ENCODE data around the gene TXN.

The TXN gene

DNA sequence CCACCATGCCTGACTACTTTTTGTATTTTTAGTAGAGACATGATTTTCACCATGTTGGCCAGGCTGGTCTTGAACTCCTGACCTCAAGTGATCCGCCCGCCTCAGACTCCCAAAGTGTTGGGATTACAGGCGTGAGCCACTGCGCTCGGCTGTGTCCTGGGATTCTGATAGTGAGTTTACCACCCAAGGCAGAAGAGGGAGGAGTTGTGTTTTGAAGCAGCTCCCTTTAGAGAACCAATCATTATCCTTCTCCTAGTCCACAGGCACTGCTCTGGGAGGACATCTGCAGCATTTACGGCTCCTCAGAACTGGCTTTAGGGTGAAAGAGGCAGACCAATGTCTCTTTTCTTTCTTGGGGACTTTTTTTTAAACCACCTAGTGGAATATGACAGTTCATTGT is 54.1 kb downstream of the TXN start:
- Histone ChIP-seq H3K27ac (ENCODE audit: low read depth, low read length, poor library complexity, severe bottlenecking) (no peak overlapping the region), H4K20me1 (ENCODE audit: insufficient read depth, low read length) (no peaks in the 10 kb centered on the region), H3K4me2 (ENCODE audit: low read length) (no peak overlapping the region), H3K9me3 (ENCODE audit: low read length) (no peaks in the 10 kb centered on the region), H3K27me3 (ENCODE audit: insufficient read depth, low read length) (no peaks in the 10 kb centered on the region), H3K9me2 (ENCODE audit: low read depth, low read length) (no peaks in the 10 kb centered on the region), H3K9ac (ENCODE audit: low read length) (no peak overlapping the region), H3K79me2 (ENCODE audit: insufficient read depth, low read length) (no peaks in the 10 kb centered on the region), H3K4me1 (ENCODE audit: insufficient read depth, low read length, severe bottlenecking) (no peaks in the 10 kb centered on the region), H2AFZ (ENCODE audit: low read length) (no peak overlapping the region), H3K4me3 (ENCODE audit: low read depth, low read length, poor library complexity, severe bottlenecking) (no peak overlapping the region), H3F3A (ENCODE audit: insufficient read depth, low read length) (no peaks in the 10 kb centered on the region), H3K36me3 (ENCODE audit: insufficient read depth, low read length) (no peaks in the 10 kb centered on the region)
- no peak for TF ChIP-seq EZH2 (IDR thresholded peaks at IDR 0.05; ENCODE audit: borderline replicate concordance, low read length)
- TF ChIP-seq, protein P1, sequence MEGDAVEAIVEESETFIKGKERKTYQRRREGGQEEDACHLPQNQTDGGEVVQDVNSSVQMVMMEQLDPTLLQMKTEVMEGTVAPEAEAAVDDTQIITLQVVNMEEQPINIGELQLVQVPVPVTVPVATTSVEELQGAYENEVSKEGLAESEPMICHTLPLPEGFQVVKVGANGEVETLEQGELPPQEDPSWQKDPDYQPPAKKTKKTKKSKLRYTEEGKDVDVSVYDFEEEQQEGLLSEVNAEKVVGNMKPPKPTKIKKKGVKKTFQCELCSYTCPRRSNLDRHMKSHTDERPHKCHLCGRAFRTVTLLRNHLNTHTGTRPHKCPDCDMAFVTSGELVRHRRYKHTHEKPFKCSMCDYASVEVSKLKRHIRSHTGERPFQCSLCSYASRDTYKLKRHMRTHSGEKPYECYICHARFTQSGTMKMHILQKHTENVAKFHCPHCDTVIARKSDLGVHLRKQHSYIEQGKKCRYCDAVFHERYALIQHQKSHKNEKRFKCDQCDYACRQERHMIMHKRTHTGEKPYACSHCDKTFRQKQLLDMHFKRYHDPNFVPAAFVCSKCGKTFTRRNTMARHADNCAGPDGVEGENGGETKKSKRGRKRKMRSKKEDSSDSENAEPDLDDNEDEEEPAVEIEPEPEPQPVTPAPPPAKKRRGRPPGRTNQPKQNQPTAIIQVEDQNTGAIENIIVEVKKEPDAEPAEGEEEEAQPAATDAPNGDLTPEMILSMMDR (IDR thresholded peaks at IDR 0.05; ENCODE audit: low read length) = no peak

DNA sequence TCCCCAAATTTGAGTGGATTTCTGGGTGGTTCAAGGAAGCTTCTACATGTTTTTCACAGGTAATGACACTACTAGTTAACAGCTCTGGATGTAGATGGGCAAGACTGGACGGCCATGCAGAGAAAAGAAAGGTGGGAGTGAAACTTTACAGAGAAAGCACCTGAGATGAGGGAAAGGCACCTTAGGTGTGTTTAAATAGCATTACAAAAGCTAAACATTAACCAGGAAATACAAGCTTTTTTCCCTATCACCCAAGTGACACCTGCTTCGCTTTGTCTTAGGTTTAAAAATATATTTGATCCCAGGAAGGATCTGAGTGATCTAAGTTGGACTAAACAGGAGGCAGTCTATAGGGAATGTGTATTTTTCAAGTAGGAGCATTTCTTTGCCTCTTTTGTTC is 56.7 kb downstream of the TXN start:
- Histone ChIP-seq H3K27ac (ENCODE audit: low read depth, low read length, poor library complexity, severe bottlenecking) (no peak overlapping the region), H3F3A (ENCODE audit: insufficient read depth, low read length) (no peaks in the 10 kb centered on the region), H3K4me2 (ENCODE audit: low read length) (no peak overlapping the region), H3K9me2 (ENCODE audit: low read depth, low read length) (no peaks in the 10 kb centered on the region), H3K9ac (ENCODE audit: low read length) (no peak overlapping the region), H4K20me1 (ENCODE audit: insufficient read depth, low read length) (no peaks in the 10 kb centered on the region), H3K4me3 (ENCODE audit: low read depth, low read length, poor library complexity, severe bottlenecking) (no peak overlapping the region), H3K36me3 (ENCODE audit: insufficient read depth, low read length) (no peaks in the 10 kb centered on the region), H3K4me1 (ENCODE audit: insufficient read depth, low read length, severe bottlenecking) (no peaks in the 10 kb centered on the region), H2AFZ (ENCODE audit: low read length) (no peak overlapping the region), H3K9me3 (ENCODE audit: low read length) (no peaks in the 10 kb centered on the region), H3K79me2 (ENCODE audit: insufficient read depth, low read length) (no peaks in the 10 kb centered on the region), H3K27me3 (ENCODE audit: insufficient read depth, low read length) (no peaks in the 10 kb centered on the region)
- TF ChIP-seq EZH2 (IDR thresholded peaks at IDR 0.05; ENCODE audit: borderline replicate concordance, low read length) = no peak
- TF ChIP-seq, protein P1 (IDR thresholded peaks at IDR 0.05; ENCODE audit: low read length) = no peak

DNA sequence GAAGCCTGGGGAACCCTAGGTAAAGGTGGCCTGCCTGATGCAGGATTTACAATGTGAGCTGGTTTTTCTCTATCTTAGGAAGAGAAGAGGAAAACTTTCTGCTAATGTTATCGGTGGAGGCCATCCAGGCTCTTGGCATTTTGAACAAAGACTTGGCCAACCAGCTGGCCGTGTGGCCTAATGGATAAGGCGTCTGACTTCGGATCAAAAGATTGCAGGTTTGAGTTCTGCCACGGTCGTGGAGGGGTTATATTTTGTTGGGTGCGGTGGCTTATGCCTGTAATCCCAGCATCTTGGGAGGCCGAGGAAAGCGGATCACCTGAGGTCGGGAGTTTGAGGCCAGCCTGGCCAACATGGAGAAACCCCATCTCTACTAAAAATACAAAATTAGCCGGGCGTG is 58.0 kb downstream of the TXN start:
- Histone ChIP-seq H3K79me2 (ENCODE audit: insufficient read depth, low read length) (no peaks in the 10 kb centered on the region), H2AFZ (ENCODE audit: low read length) (no peak overlapping the region), H3K9ac (ENCODE audit: low read length) (no peak overlapping the region), H3F3A (ENCODE audit: insufficient read depth, low read length) (no peaks in the 10 kb centered on the region), H3K4me2 (ENCODE audit: low read length) (no peak overlapping the region), H3K4me1 (ENCODE audit: insufficient read depth, low read length, severe bottlenecking) (no peaks in the 10 kb centered on the region), H3K9me3 (ENCODE audit: low read length) (no peaks in the 10 kb centered on the region), H3K27me3 (ENCODE audit: insufficient read depth, low read length) (no peaks in the 10 kb centered on the region), H4K20me1 (ENCODE audit: insufficient read depth, low read length) (no peaks in the 10 kb centered on the region), H3K27ac (ENCODE audit: low read depth, low read length, poor library complexity, severe bottlenecking) (no peak overlapping the region), H3K4me3 (ENCODE audit: low read depth, low read length, poor library complexity, severe bottlenecking) (no peak overlapping the region), H3K36me3 (ENCODE audit: insufficient read depth, low read length) (no peaks in the 10 kb centered on the region), H3K9me2 (ENCODE audit: low read depth, low read length) (no peaks in the 10 kb centered on the region)
- TF ChIP-seq, protein P1 (IDR thresholded peaks at IDR 0.05; ENCODE audit: low read length) = no peak
- TF ChIP-seq EZH2 (IDR thresholded peaks at IDR 0.05; ENCODE audit: borderline replicate concordance, low read length) = no peak
